Choroid plexus epithelial cell (primary cell): Measurements from ENCODE around the gene SPDL1.

Experiments used
- DNase-seq: peaks from one replicate; pipeline ENCODE4 v3.0.0-alpha.2; 2010; ENCODE audit warnings: low read depth
- H3K4me3 ChIP-seq: 2 replicates; pipeline ENCODE4 v1.5.1; 2011; ENCODE audit warnings: low read depth, mild to moderate bottlenecking, control low read depth, low read length, moderate library complexity
- TF ChIP-seq, protein P1 (sequence below): conservative IDR thresholded peaks from 2 replicates; pipeline ENCODE4 v1.5.1; 2011; ENCODE audit warnings: low read depth, mild to moderate bottlenecking, control low read depth, inconsistent platforms, low read length, moderate library complexity

SPDL1 gene

DNA sequence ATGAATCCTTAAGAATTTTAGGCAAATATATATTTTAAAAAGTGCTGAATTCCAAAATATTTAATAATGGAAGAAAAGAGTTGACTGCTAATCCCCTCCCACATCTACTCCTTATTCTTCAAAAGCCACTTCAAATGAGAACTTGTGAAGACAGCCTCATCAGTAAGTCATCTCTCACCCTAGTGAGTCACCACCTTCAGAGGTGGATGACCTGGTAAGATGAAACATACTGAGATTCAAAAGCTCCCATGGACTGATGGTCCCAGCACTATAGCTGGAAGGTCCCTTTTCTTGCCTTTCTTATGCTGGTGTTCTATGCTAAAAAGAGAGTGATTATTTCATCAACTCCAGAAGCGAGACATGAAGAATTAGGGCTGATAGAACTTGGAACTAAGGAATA is 37.8 kb upstream of the SPDL1 start:
- H3K4me3 ChIP-seq = no peak overlapping the region
- TF ChIP-seq, protein P1, sequence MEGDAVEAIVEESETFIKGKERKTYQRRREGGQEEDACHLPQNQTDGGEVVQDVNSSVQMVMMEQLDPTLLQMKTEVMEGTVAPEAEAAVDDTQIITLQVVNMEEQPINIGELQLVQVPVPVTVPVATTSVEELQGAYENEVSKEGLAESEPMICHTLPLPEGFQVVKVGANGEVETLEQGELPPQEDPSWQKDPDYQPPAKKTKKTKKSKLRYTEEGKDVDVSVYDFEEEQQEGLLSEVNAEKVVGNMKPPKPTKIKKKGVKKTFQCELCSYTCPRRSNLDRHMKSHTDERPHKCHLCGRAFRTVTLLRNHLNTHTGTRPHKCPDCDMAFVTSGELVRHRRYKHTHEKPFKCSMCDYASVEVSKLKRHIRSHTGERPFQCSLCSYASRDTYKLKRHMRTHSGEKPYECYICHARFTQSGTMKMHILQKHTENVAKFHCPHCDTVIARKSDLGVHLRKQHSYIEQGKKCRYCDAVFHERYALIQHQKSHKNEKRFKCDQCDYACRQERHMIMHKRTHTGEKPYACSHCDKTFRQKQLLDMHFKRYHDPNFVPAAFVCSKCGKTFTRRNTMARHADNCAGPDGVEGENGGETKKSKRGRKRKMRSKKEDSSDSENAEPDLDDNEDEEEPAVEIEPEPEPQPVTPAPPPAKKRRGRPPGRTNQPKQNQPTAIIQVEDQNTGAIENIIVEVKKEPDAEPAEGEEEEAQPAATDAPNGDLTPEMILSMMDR = no peak
- DNase-seq = peak; percentile 14

DNA sequence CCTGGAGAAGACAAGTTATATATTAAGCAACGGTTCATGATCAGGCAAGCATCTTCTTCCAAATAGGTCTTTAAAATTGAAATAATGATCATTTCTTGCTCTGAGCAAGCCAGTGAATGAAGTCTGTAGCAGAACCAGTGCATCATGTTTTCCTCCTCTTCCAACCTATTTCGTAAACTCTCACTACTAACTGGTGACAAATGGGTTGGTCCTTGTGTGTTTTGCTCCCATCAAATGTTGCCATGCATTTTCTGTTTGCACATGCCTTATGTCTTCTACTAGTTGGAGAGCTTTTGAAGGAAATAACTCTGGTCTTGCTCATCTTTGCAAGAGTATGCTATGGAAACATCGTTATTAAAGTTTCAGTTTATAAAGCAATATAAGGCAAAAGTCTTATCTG is 37.2 kb upstream of the SPDL1 start:
- TF ChIP-seq, protein P1 = no peak
- no peak overlapping the region for H3K4me3 ChIP-seq
- DNase-seq = no peak

DNA sequence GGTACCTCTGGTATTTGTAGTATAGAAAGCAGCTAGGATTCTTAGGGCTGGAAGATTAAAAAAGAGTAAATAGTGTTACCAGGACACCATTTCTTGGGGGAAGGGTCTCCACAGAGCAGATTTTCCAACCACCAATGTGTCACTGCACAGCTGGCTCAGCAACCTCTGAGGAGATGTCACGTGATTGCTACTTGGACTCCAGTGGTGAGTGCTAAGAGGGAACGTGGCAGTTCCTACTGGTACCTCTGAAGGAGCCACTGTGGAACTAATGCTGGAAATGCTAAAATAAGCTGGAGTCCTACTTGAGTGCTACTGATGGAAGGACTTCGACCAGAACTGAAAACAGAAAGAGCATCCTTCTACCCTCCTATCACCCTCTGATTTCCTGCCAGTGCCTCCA is 36.1 kb upstream of the SPDL1 start:
- peak; percentile 26 for DNase-seq
- no peak overlapping the region for H3K4me3 ChIP-seq
- TF ChIP-seq, protein P1 = no peak

DNA sequence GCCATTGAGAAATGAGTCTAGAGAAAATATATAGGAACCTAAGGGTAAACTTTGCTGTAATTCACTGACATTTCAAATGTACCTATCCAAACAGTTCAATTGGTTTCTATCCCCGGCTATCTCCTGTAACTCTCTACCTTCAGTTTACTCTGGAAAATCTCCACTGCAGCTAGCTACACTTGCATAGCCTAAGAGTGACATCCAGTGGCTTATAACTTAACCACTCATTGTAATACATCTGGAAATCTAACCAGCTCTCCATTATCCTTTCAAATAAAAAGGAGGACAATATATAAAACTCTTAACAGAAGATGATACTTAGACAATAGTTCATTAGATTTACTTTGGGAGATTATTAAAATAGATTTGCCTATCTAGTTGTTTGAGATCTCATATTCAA is 35.3 kb upstream of the SPDL1 start:
- peak; percentile 71 for DNase-seq
- H3K4me3 ChIP-seq = no peak overlapping the region
- TF ChIP-seq, protein P1 = peak; percentile 58

DNA sequence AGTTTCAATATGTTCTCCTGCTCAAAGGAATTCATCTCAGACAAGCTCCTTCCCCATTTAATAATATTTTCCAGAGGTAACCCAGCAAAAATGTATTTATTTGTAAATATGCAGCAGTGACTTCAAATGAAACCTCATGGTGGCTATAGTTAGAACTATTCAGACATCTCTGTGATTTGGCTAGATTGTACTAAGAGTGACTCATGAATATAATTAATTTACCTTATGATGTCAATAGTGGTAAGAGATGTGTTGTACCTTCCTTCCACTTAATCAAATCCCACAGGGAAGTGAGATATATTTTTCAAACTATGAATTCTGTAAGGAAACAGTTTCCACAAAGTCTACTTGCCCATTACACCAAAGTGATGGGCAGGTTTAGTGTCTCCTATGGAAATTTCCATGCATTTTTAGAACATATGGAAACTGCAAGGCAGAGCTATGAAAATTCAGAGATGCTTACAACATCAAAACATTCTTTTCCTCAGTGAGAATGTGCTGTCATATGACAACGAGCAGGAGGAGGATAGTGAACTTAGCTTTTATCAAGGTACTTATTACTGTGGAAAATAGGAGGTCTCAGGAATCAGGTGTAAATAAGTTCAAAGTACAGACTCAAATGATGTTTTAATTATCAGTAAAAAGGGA is 34.0 kb upstream of the SPDL1 start:
- TF ChIP-seq, protein P1 = no peak
- H3K4me3 ChIP-seq = no peak overlapping the region
- DNase-seq = no peak

DNA sequence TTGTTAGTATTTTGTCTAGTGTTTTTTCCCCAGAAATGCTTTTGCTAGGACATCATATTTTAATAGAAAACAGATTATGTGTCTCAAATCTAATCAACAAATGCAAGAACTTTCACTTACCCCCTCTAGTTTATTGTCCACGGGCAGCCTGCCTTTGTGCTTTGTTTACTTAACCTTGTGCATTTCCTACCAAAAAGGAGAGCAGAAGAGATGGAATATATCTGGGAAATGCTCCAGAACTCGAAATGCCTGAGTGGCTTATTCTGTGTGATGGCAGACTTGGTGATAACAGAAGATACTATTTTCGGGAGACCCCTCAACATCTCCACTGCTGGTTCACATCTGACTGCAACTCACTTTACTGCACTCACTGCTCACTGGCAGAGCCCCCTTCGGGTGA is 33.3 kb upstream of the SPDL1 start:
- DNase-seq = no peak
- TF ChIP-seq, protein P1 = no peak
- no peak overlapping the region for H3K4me3 ChIP-seq

DNA sequence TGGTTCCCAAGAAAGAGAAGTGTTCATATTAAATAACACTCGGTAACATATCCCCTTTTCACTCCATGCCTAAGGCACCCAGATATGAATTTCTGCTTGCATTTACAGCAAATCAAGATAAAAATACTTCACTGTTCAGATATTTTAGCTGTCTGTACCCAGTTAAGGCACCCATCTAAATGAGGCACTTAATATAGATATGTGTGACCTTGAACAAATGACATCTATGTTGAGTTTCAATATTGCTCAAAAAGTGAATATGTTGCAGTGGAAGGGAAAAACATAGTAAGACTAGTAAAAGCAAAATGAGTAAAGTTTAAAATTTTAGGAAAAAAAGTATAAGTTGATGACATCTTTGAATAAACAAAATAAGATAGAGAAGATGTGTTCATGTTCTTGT is 32.4 kb upstream of the SPDL1 start:
- H3K4me3 ChIP-seq = no peak overlapping the region
- no peak for DNase-seq
- TF ChIP-seq, protein P1 = no peak
